Esophagus squamous epithelium (tissue), 4 donors: Measurements from ENCODE around the gene SHC1.

Source experiments
- POLR2A ChIP-seq, 4 donors: fragments of 450-650 bp; IDR thresholded peaks; one replicate each; pipeline ENCODE4 v1.6.1; 2017; ENCODE audit warnings: antibody characterized with exemption in 4 of 4, mild to moderate bottlenecking in 4 of 4, moderate library complexity in 3 of 4
- TF ChIP-seq, protein P1 (sequence below), 6 experiments: fragments of 450-650 bp in 4 of 6; fragments of 200-600 bp in 2 of 6; sonication (generic) in 2 of 6; IDR thresholded peaks; one replicate each; pipeline ENCODE4 v1.5.1; 2016 to 2019; ENCODE audit warnings: antibody characterized with exemption in 6 of 6, mild to moderate bottlenecking in 4 of 6, moderate library complexity in 4 of 6

DNA sequence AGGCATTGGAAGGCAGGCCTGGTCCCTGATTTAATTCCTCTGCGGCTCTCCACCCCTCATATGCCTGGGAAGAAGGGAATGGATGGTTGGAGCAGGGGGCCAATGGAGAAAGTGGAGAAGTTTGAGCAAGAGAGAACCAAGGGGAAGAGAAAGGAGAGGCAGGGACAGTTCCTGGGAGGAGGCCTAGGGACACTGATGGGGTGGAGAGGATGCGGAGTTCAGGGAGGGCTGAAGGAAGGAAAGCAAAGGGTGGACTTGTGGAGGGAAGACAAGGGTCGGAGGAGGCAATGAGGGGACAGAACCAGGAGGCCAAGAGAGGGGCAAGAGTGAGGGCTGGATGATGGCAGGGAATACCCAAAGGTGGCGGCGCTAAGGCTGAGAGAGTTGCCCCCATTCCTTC is 39.2 kb upstream of the SHC1 start:
- TF ChIP-seq, protein P1, sequence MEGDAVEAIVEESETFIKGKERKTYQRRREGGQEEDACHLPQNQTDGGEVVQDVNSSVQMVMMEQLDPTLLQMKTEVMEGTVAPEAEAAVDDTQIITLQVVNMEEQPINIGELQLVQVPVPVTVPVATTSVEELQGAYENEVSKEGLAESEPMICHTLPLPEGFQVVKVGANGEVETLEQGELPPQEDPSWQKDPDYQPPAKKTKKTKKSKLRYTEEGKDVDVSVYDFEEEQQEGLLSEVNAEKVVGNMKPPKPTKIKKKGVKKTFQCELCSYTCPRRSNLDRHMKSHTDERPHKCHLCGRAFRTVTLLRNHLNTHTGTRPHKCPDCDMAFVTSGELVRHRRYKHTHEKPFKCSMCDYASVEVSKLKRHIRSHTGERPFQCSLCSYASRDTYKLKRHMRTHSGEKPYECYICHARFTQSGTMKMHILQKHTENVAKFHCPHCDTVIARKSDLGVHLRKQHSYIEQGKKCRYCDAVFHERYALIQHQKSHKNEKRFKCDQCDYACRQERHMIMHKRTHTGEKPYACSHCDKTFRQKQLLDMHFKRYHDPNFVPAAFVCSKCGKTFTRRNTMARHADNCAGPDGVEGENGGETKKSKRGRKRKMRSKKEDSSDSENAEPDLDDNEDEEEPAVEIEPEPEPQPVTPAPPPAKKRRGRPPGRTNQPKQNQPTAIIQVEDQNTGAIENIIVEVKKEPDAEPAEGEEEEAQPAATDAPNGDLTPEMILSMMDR (IDR thresholded peaks at IDR 0.05), result no peak
- no peak for TF ChIP-seq POLR2A (IDR thresholded peaks at IDR 0.05)
